B cell (primary cell): Measurements from ENCODE around the gene ADGRV1. TPM values are rescaled to one million over a fixed set of nuclear protein-coding genes. Genes with fewer than 3 reads are reported as not detected.

Experiments
- ATAC-seq: fragments of 200-7000 bp; cut with Tn5 transposase; one replicate; pipeline ENCODE4 v1.10.0; 2021; ENCODE audit warnings: low read depth, mild to moderate bottlenecking, moderate number of reproducible peaks, moderate library complexity
- CTCF ChIA-PET: fragments of 350-600 bp; sonication (Branson Sonifier 250); formaldehyde crosslinking; loops from one replicate; lab custom pipeline; 2021; ENCODE audit warnings: antibody characterized with exemption, inconsistent platforms; lab: Charles Lee
- POLR2A ChIA-PET: fragments of 350-600 bp; sonication (Branson Sonifier 250); formaldehyde crosslinking; loops from one replicate; lab custom pipeline; 2021; ENCODE audit warnings: antibody characterized with exemption; lab: Charles Lee
- DNase-seq: peaks from one replicate; pipeline ENCODE4 v3.0.0; 2013
- H2AFZ ChIP-seq: 2 replicates; pipeline ENCODE4 v1.6.1; 2012; ENCODE audit warnings: mild to moderate bottlenecking, low read depth, low read length; ENCODE audit not compliant: insufficient read depth, poor library complexity, severe bottlenecking
- H3K27ac ChIP-seq, 2 donors: 1 replicate in 1 of 2; 2 replicates in 1 of 2; pipeline ENCODE4 v1.5.1; 2012 to 2013; ENCODE audit warnings: low read length in 2 of 2, mild to moderate bottlenecking in 2 of 2, moderate library complexity in 1 of 2
- H3K27me3 ChIP-seq, 4 experiments: fragments of 200-600 bp in 1 of 4; sonication (generic) in 1 of 4; replicated peaks in 1 of 4; 1 replicate in 2 of 4; 2 replicates in 2 of 4; pipeline versions ENCODE4 v1.6.1 to v1.7.0; 2013 to 2016; ENCODE audit warnings: low read length in 3 of 4, mild to moderate bottlenecking in 2 of 4, mixed read lengths in 1 of 4, moderate library complexity in 1 of 4; ENCODE audit not compliant: insufficient read depth in 4 of 4, control insufficient read depth in 3 of 4; ENCODE audit errors: control extremely low read depth in 1 of 4
- H3K36me3 ChIP-seq, 2 experiments: replicated peaks in 1 of 2; 1 replicate in 1 of 2; 2 replicates in 1 of 2; pipeline versions ENCODE4 v1.6.1 to v1.7.1; 2013; ENCODE audit warnings: low read length in 1 of 2; ENCODE audit not compliant: insufficient read depth in 2 of 2, control insufficient read depth in 1 of 2; ENCODE audit errors: control extremely low read depth in 1 of 2, extremely low read depth in 1 of 2
- H3K4me1 ChIP-seq, 2 donors: fragments of 200-600 bp in 1 of 2; sonication (generic) in 1 of 2; 1 replicate in 1 of 2; 2 replicates in 1 of 2; pipeline versions ENCODE4 v1.5.1 to v1.6.1; 2013 to 2017; ENCODE audit warnings: low read length in 2 of 2; ENCODE audit not compliant: control insufficient read depth in 2 of 2, insufficient read depth in 2 of 2
- H3K4me2 ChIP-seq: replicated peaks from 2 replicates; pipeline ENCODE3; 2012; ENCODE audit warnings: mild to moderate bottlenecking, low read depth, low read length; ENCODE audit not compliant: poor library complexity, severe bottlenecking
- H3K4me3 ChIP-seq, 5 experiments: fragments of 200-600 bp in 1 of 5; sonication (generic) in 1 of 5; 1 replicate in 3 of 5; 2 replicates in 2 of 5; pipeline versions ENCODE4 v1.5.1 to v1.7.0; 2011 to 2016; ENCODE audit warnings: low read length in 4 of 5, mild to moderate bottlenecking in 4 of 5, low read depth in 2 of 5, control low read depth in 1 of 5, moderate library complexity in 1 of 5; ENCODE audit not compliant: insufficient read depth in 1 of 5; ENCODE audit errors: control extremely low read depth in 1 of 5, extremely low read depth in 1 of 5
- H3K79me2 ChIP-seq: fragments of 200-600 bp; sonication (generic); one replicate; pipeline ENCODE4 v1.6.0; 2016; ENCODE audit warnings: low read length; ENCODE audit not compliant: control insufficient read depth, insufficient read depth
- H3K9ac ChIP-seq: fragments of 200-600 bp; sonication (generic); 2 replicates; pipeline ENCODE4 v1.6.1; 2017; ENCODE audit warnings: mild to moderate bottlenecking, low read length, moderate library complexity
- H3K9me3 ChIP-seq, 3 donors: one replicate each; pipeline versions ENCODE4 v1.6.1 to v1.7.1; 2013; ENCODE audit warnings: low read length in 2 of 3; ENCODE audit not compliant: control insufficient read depth in 2 of 3, insufficient read depth in 1 of 3; ENCODE audit errors: control extremely low read depth in 1 of 3
- H4K20me1 ChIP-seq: 2 replicates; pipeline ENCODE4 v1.6.0; 2012; ENCODE audit warnings: mild to moderate bottlenecking, low read length; ENCODE audit not compliant: insufficient read depth, control insufficient read depth, poor library complexity, severe bottlenecking
- H3K27ac Mint-ChIP-seq: one replicate; pipeline ENCODE4 v1.8.0; 2021; ENCODE audit warnings: mixed read lengths
- H3K27me3 Mint-ChIP-seq: one replicate; pipeline ENCODE4 v1.8.0; 2021; ENCODE audit warnings: mixed read lengths
- H3K4me1 Mint-ChIP-seq: one replicate; pipeline ENCODE4 v1.8.0; 2021; ENCODE audit warnings: mixed read lengths
- H3K4me3 Mint-ChIP-seq: one replicate; pipeline ENCODE4 v1.8.0; 2021; ENCODE audit warnings: mixed read lengths
- H3K9me3 Mint-ChIP-seq: one replicate; pipeline ENCODE4 v1.8.0; 2022; ENCODE audit warnings: mixed read lengths; ENCODE audit not compliant: insufficient read depth
- EZH2 ChIP-seq: IDR thresholded peaks from 2 replicates; pipeline ENCODE4 v1.6.1; 2012; ENCODE audit warnings: borderline replicate concordance, low read depth, mild to moderate bottlenecking, moderate library complexity, low read length; ENCODE audit not compliant: insufficient read depth, poor library complexity, severe bottlenecking
- WGBS: methylation state at CpG from one replicate; pipeline ENCODE4 v1.1.5; 2013; ENCODE audit warnings: missing lambda C conversion rate; ENCODE audit not compliant: insufficient coverage; 5-methylcytosine and 5-hydroxymethylcytosine counted together
- intact Hi-C: fragments of 100-400 bp; cut with micrococcal nuclease; formaldehyde crosslinking; loops from one replicate; pipeline ENCODE4 v1.10.0; 2022
- polyA plus RNA-seq: library from polyadenylated mRNA; depleted of rRNA; stranded (reverse); fragments of >200 nt; gene quantifications from 2 replicates; pipeline ENCODE4 v1.2.3, GENCODE V29; 2012
- total RNA-seq, 2 donors: library from RNA; stranded (reverse); fragments of 120-200 nt in 1 of 2; gene quantifications; 1 replicate in 1 of 2; 2 replicates in 1 of 2; pipeline versions ENCODE4 v1.2.3 to v1.2.4, GENCODE V29; 2013 to 2022
- TF ChIP-seq, protein P1 (sequence below): fragments of 200-600 bp; IDR thresholded peaks from one replicate; pipeline ENCODE4 v1.8.0; 2022; ENCODE audit warnings: antibody characterized with exemption, mild to moderate bottlenecking

The ADGRV1 gene
- total and polyA plus RNA-seq, 2 donors (not counting 1 experiment from before 2014, with no cell fraction given) = 0.07 TPM; not detected in 1

DNA sequence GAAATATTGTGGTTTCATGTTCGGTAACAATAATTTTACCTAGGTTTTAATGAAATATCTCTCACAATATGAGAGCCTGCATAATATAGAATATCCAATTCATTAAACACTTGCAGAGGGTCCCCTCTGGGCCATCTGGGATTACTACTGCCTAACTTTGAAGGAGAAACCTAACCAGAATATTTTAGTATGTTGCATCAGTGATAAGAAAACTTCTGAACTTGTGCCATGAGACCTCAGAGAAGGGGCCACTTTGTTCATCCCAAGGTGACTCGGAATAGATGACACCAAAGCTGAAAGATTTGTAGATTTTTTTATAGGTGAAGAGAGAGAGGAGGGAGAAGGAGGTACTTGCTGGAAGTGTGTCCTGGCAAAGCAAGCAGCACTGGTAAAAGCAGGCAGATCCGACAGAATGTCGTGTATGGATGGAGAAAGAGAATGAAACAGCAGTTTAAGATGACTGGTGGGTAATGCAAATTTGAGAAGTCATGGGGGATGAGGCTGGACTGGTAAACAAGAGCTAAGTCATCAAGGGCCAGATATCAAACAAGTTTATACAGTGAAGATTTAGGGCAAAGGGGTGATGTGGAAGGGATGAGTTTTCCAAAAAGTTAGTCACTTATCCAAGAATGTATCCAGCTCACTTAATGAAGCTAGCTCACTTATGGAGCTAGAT lies 372.3 kb downstream of the ADGRV1 start:
- Histone ChIP-seq H3K9ac (no peak overlapping the region), H3K4me3 (no peak overlapping the region), H3K27ac (no peak overlapping the region), H3K79me2 (no peaks in the 10 kb centered on the region), H4K20me1 (no peaks in the 10 kb centered on the region), H2AFZ (no peak overlapping the region), H3K27me3 (peaks cover 0 to 5% (median 0%) of the 10 kb centered on the region in 4 experiments), H3K36me3 (no peaks in the 10 kb centered on the region), H3K4me2 (no peak overlapping the region), H3K4me1 (no peaks in the 10 kb centered on the region), H3K9me3 (no peaks in the 10 kb centered on the region)
- DNase-seq (no peak), ATAC-seq (no peak)
- no peaks in the 10 kb centered on the region for H3K9me3 Mint-ChIP-seq
- no peak overlapping the region for H3K27ac Mint-ChIP-seq
- ChIA-PET POLR2A (no interaction called here), CTCF (interaction anchor here (2.7 to 6.2 kb wide), 2 partner anchors 454 to 488 kb away, joined by 44 to 74 read pairs; no protein-coding TSS in a partner anchor)
- peaks cover 10% of the 10 kb centered on the region for H3K27me3 Mint-ChIP-seq
- no peak overlapping the region for H3K4me3 Mint-ChIP-seq
- no peaks in the 10 kb centered on the region for H3K4me1 Mint-ChIP-seq
- TF ChIP-seq EZH2 = no peak
- TF ChIP-seq, protein P1, sequence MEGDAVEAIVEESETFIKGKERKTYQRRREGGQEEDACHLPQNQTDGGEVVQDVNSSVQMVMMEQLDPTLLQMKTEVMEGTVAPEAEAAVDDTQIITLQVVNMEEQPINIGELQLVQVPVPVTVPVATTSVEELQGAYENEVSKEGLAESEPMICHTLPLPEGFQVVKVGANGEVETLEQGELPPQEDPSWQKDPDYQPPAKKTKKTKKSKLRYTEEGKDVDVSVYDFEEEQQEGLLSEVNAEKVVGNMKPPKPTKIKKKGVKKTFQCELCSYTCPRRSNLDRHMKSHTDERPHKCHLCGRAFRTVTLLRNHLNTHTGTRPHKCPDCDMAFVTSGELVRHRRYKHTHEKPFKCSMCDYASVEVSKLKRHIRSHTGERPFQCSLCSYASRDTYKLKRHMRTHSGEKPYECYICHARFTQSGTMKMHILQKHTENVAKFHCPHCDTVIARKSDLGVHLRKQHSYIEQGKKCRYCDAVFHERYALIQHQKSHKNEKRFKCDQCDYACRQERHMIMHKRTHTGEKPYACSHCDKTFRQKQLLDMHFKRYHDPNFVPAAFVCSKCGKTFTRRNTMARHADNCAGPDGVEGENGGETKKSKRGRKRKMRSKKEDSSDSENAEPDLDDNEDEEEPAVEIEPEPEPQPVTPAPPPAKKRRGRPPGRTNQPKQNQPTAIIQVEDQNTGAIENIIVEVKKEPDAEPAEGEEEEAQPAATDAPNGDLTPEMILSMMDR = no peak
- 74% methylated on average over 3 of the region's 4 CpGs for WGBS
- intact Hi-C loops = no loop called here

GRCh38 chr5:90932052-90932699 lies 373.6 kb downstream of the ADGRV1 start:
- no peak for ATAC-seq
- POLR2A ChIA-PET = interaction anchor here (0.7 kb wide), 1 partner anchor 195 kb away, joined by 3 read pairs; no protein-coding TSS in a partner anchor
- H3K4me2 ChIP-seq = no peak overlapping the region
- no peaks in the 10 kb centered on the region for H3K4me1 ChIP-seq
- H3K27me3 Mint-ChIP-seq = peaks cover 10% of the 10 kb centered on the region
- H4K20me1 ChIP-seq = no peaks in the 10 kb centered on the region
- H3K79me2 ChIP-seq = no peaks in the 10 kb centered on the region
- H3K9ac ChIP-seq = no peak overlapping the region
- H3K4me1 Mint-ChIP-seq = no peaks in the 10 kb centered on the region
- H3K27me3 ChIP-seq = peaks cover 0 to 5% (median 0%) of the 10 kb centered on the region in 4 experiments
- no peak overlapping the region for H2AFZ ChIP-seq
- H3K4me3 Mint-ChIP-seq = no peak overlapping the region
- H3K27ac Mint-ChIP-seq = no peak overlapping the region
- H3K9me3 ChIP-seq = no peaks in the 10 kb centered on the region
- no peak for TF ChIP-seq EZH2
- TF ChIP-seq, protein P1 = peak; percentile 70
- WGBS = 0% methylated on average over 1 of the region's 4 CpGs
- no peaks in the 10 kb centered on the region for H3K36me3 ChIP-seq
- H3K9me3 Mint-ChIP-seq = no peaks in the 10 kb centered on the region
- intact Hi-C loops = no loop called here
- H3K27ac ChIP-seq = no peak overlapping the region
- CTCF ChIA-PET = interaction anchor here (0.9 to 6.2 kb wide), 11 partner anchors 9 to 490 kb away, joined by 3 to 74 read pairs (median 5); partner anchors contain the start of gene ARRDC3
- DNase-seq = peak; percentile 39
- H3K4me3 ChIP-seq = no peak overlapping the region
